ENCODE measurements around the gene GDF7. TPM values are rescaled to one million over a fixed set of nuclear protein-coding genes. Genes with fewer than 3 reads are reported as not detected.

GDF7 gene
- total RNA-seq, 1 experiment from 2014 or later: 0.04 TPM

- Histone ChIP-seq H3K27me3 (ENCODE audit: insufficient read depth, low read length) (no peaks in the 10 kb centered on the region), H3K23me2 (ENCODE audit: insufficient read length, low read depth, low read length, poor library complexity, severe bottlenecking) (no peaks in the 10 kb centered on the region), H3K79me2 (ENCODE audit: insufficient read depth, low read length) (no peaks in the 10 kb centered on the region), H4K20me1 (ENCODE audit: control insufficient read depth, insufficient read depth, insufficient read length) (no peaks in the 10 kb centered on the region), H3K27ac (ENCODE audit: insufficient read length, low read depth, low read length) (no peak overlapping the region), H3K79me1 (ENCODE audit: insufficient read depth, low read depth, low read length, poor library complexity, severe bottlenecking) (no peaks in the 10 kb centered on the region), H2AFZ (ENCODE audit: low read length) (no peak overlapping the region), H3K23ac (ENCODE audit: insufficient read length, low read depth, low read length) (no peak overlapping the region), H3K9ac (ENCODE audit: extremely low read depth, insufficient read length, low read length) (no peak overlapping the region), H3K4me2 (ENCODE audit: insufficient read depth, insufficient read length, low read length) (no peak overlapping the region), H3K4ac (ENCODE audit: low read depth, low read length) (no peak overlapping the region), H3K4me1 (ENCODE audit: insufficient read depth, low read length) (no peaks in the 10 kb centered on the region), H3K18ac (ENCODE audit: insufficient read length, low read depth, low read length) (no peak overlapping the region), H2BK12ac (ENCODE audit: insufficient read length, low read depth, low read length) (no peak overlapping the region), H4K91ac (ENCODE audit: insufficient read length, low read depth, low read length) (no peak overlapping the region), H3K9me3 (ENCODE audit: control insufficient read depth, low read depth, low read length) (no peaks in the 10 kb centered on the region), H2BK20ac (ENCODE audit: low read depth, low read length, poor library complexity, severe bottlenecking) (no peak overlapping the region), H4K5ac (ENCODE audit: insufficient read length, low read depth, low read length) (no peak overlapping the region), H2BK120ac (ENCODE audit: low read depth, low read length, poor library complexity, severe bottlenecking) (no peak overlapping the region), H2BK5ac (ENCODE audit: insufficient read length, low read length) (no peak overlapping the region), H3K56ac (ENCODE audit: insufficient read length, low read depth, low read length) (no peak overlapping the region), H2AK5ac (ENCODE audit: insufficient read length, low read length) (no peak overlapping the region), H3K14ac (ENCODE audit: insufficient read depth, low read length) (no peak overlapping the region), H3T11ph (ENCODE audit: low read length) (no peak overlapping the region), H4K8ac (replicated peaks; ENCODE audit: insufficient read length, low read depth, low read length) (no peak overlapping the region), H2BK15ac (ENCODE audit: low read depth, low read length) (no peak overlapping the region)
- no peaks in the 10 kb centered on the region for H3K9me3 Mint-ChIP-seq
- peaks cover 9 to 12% of the 10 kb centered on the region in 2 experiments for H3K4me1 Mint-ChIP-seq
- WGBS (ENCODE audit: extremely low coverage, insufficient read length, low lambda C conversion rate): no CpG with 5 or more reads among the region's 10 CpGs
- H3K27ac Mint-ChIP-seq: no peak overlapping the region
- no peak for TF ChIP-seq CTCF (conservative IDR thresholded peaks at IDR 0.05)
- peaks cover 0 to 8% (median 6%) of the 10 kb centered on the region in 3 experiments; a peak in 3 of 7 replicates for H3K36me3 Mint-ChIP-seq (ENCODE audit: insufficient read depth in 1 of 3, low read depth in 3 of 3)
- no peak overlapping the region for H3K4me3 Mint-ChIP-seq
- no peak for DNase-seq
- no peaks in the 10 kb centered on the region; the same call in 1 of the 2 replicates for H3K27me3 Mint-ChIP-seq (ENCODE audit: low read depth)
These were observed 44.2 kb upstream of the GDF7 start for GRCh38 chr2:20622731-20623130.

Data from H9 (cell line).